ENCODE measurements around the gene ERCC6L2.

The ERCC6L2 gene

GRCh38 chr9:95942016-95942415, 66.5 kb downstream of the ERCC6L2 start:
- peaks cover 58% of the 10 kb centered on the region for H3K36me3 ChIP-seq (ENCODE audit: control insufficient read depth, low read length)
- no peaks in the 10 kb centered on the region for H3K79me2 ChIP-seq (ENCODE audit: control insufficient read depth, low read length)
- H3K9me2 ChIP-seq (replicated peaks; ENCODE audit: control insufficient read depth, low read length): no peaks in the 10 kb centered on the region
- H3K9me3 ChIP-seq (ENCODE audit: control insufficient read depth, insufficient read depth, low read length): 0 out of 2 replicates have a peak, but pooled peaks cover 4% of the 10 kb centered on the region
- H3K4me3 ChIP-seq (ENCODE audit: low read length): no peak overlapping the region
- no peaks in the 10 kb centered on the region for H4K20me1 ChIP-seq (ENCODE audit: control insufficient read depth, insufficient read depth, low read depth, low read length)
- TF ChIP-seq EZH2phosphoT487 (IDR thresholded peaks at IDR 0.05; ENCODE audit: borderline replicate concordance, low read length): no peak
- TF ChIP-seq CTCF (IDR thresholded peaks at IDR 0.05; ENCODE audit: low read depth, low read length, poor library complexity, severe bottlenecking): no peak
- H3K27me3 ChIP-seq (ENCODE audit: control insufficient read depth, low read length): no peaks in the 10 kb centered on the region
- no peak overlapping the region for H3K4me2 ChIP-seq (ENCODE audit: low read length)
- no peaks in the 10 kb centered on the region for H3F3A ChIP-seq (ENCODE audit: control insufficient read depth, insufficient read depth)
- H3K27ac ChIP-seq (ENCODE audit: low read depth, low read length): no peak overlapping the region
- H3K4me1 ChIP-seq (ENCODE audit: control insufficient read depth, low read length): peaks cover under 1% of the 10 kb centered on the region; the same call in 1 of the 2 replicates

GRCh38 chr9:95947118-95947517, 71.6 kb downstream of the ERCC6L2 start:
- 0 out of 2 replicates have a peak, but pooled peaks cover 4% of the 10 kb centered on the region for H3K9me3 ChIP-seq (ENCODE audit: control insufficient read depth, insufficient read depth, low read length)
- no peak overlapping the region for H3K4me3 ChIP-seq (ENCODE audit: low read length)
- no peaks in the 10 kb centered on the region for H3K79me2 ChIP-seq (ENCODE audit: control insufficient read depth, low read length)
- H3F3A ChIP-seq (ENCODE audit: control insufficient read depth, insufficient read depth): no peaks in the 10 kb centered on the region
- no peak for TF ChIP-seq EZH2phosphoT487 (IDR thresholded peaks at IDR 0.05; ENCODE audit: borderline replicate concordance, low read length)
- TF ChIP-seq CTCF (IDR thresholded peaks at IDR 0.05; ENCODE audit: low read depth, low read length, poor library complexity, severe bottlenecking): no peak
- H3K4me1 ChIP-seq (ENCODE audit: control insufficient read depth, low read length): no peaks in the 10 kb centered on the region
- no peaks in the 10 kb centered on the region for H3K9me2 ChIP-seq (replicated peaks; ENCODE audit: control insufficient read depth, low read length)
- no peak overlapping the region for H3K4me2 ChIP-seq (ENCODE audit: low read length)
- H3K36me3 ChIP-seq (ENCODE audit: control insufficient read depth, low read length): peaks cover 44% of the 10 kb centered on the region
- H3K27me3 ChIP-seq (ENCODE audit: control insufficient read depth, low read length): no peaks in the 10 kb centered on the region
- H3K27ac ChIP-seq (ENCODE audit: low read depth, low read length): no peak overlapping the region
- H4K20me1 ChIP-seq (ENCODE audit: control insufficient read depth, insufficient read depth, low read depth, low read length): no peaks in the 10 kb centered on the region

GRCh38 chr9:95952471-95952870, 77.0 kb downstream of the ERCC6L2 start:
- no peaks in the 10 kb centered on the region for H3K9me2 ChIP-seq (replicated peaks; ENCODE audit: control insufficient read depth, low read length)
- H3K27ac ChIP-seq (ENCODE audit: low read depth, low read length): no peak overlapping the region
- no peaks in the 10 kb centered on the region for H3K79me2 ChIP-seq (ENCODE audit: control insufficient read depth, low read length)
- H3K4me2 ChIP-seq (ENCODE audit: low read length): no peak overlapping the region
- H3K36me3 ChIP-seq (ENCODE audit: control insufficient read depth, low read length): peaks cover 29% of the 10 kb centered on the region
- no peaks in the 10 kb centered on the region for H3K27me3 ChIP-seq (ENCODE audit: control insufficient read depth, low read length)
- no peak overlapping the region for H3K4me3 ChIP-seq (ENCODE audit: low read length)
- no peaks in the 10 kb centered on the region for H4K20me1 ChIP-seq (ENCODE audit: control insufficient read depth, insufficient read depth, low read depth, low read length)
- H3K9me3 ChIP-seq (ENCODE audit: control insufficient read depth, insufficient read depth, low read length): peaks cover 10% of the 10 kb centered on the region; the same call in 1 of the 2 replicates
- no peaks in the 10 kb centered on the region for H3F3A ChIP-seq (ENCODE audit: control insufficient read depth, insufficient read depth)
- TF ChIP-seq CTCF (IDR thresholded peaks at IDR 0.05; ENCODE audit: low read depth, low read length, poor library complexity, severe bottlenecking) (no peak), EZH2phosphoT487 (IDR thresholded peaks at IDR 0.05; ENCODE audit: borderline replicate concordance, low read length) (no peak)
- H3K4me1 ChIP-seq (ENCODE audit: control insufficient read depth, low read length): no peaks in the 10 kb centered on the region

All from DOHH2 (cell line).